Neuronal stem cell (in vitro differentiated cells): ENCODE measurements around the gene QPCT.

ENCODE experiments used
- DNase-seq: peaks from one replicate; pipeline ENCODE4 v3.0.0-alpha.2; 2013; ENCODE audit warnings: low spot score
- H2AFZ ChIP-seq: one replicate; pipeline ENCODE4 v1.6.1; 2013; ENCODE audit warnings: mild to moderate bottlenecking, low read length, inconsistent platforms
- H2AK5ac ChIP-seq: 2 replicates; pipeline ENCODE4 v1.6.1; 2013; ENCODE audit warnings: low read depth, mild to moderate bottlenecking, inconsistent platforms, low read length, moderate library complexity, mixed read lengths
- H2BK120ac ChIP-seq: 2 replicates; pipeline ENCODE4 v1.6.1; 2013; ENCODE audit warnings: low read depth, mild to moderate bottlenecking, inconsistent platforms, low read length, moderate library complexity, mixed read lengths
- H2BK12ac ChIP-seq: one replicate; pipeline ENCODE4 v1.6.1; 2013; ENCODE audit warnings: low read length, inconsistent platforms
- H2BK15ac ChIP-seq: 2 replicates; pipeline ENCODE4 v1.6.1; 2013; ENCODE audit warnings: mild to moderate bottlenecking, low read length, inconsistent platforms, mixed read lengths
- H2BK5ac ChIP-seq: one replicate; pipeline ENCODE4 v1.6.1; 2013; ENCODE audit warnings: inconsistent platforms, mild to moderate bottlenecking, low read length, moderate library complexity
- H3K14ac ChIP-seq: one replicate; pipeline ENCODE4 v1.6.1; 2013; ENCODE audit warnings: low read length, inconsistent platforms
- H3K18ac ChIP-seq: 2 replicates; pipeline ENCODE4 v1.6.1; 2013; ENCODE audit warnings: low read length, inconsistent platforms
- H3K23ac ChIP-seq: 2 replicates; pipeline ENCODE4 v1.6.1; 2013; ENCODE audit warnings: low read depth, mild to moderate bottlenecking, mixed read lengths, low read length, inconsistent platforms; ENCODE audit not compliant: poor library complexity
- H3K27ac ChIP-seq: replicated peaks from 3 replicates; pipeline ENCODE4 v1.5.1; 2013; ENCODE audit warnings: low read length, inconsistent platforms
- H3K27me3 ChIP-seq, 3 experiments: 2 replicates each; pipeline ENCODE4 v1.6.1; 2013; ENCODE audit warnings: low read length in 3 of 3, mild to moderate bottlenecking in 2 of 3, inconsistent platforms in 1 of 3, low read depth in 1 of 3, mixed read lengths in 1 of 3, moderate library complexity in 1 of 3; ENCODE audit not compliant: control insufficient read depth in 3 of 3, insufficient read depth in 3 of 3
- H3K36me3 ChIP-seq, 2 donors: replicated peaks in 1 of 2; 2 replicates each; pipeline ENCODE4 v1.6.1; 2013; ENCODE audit warnings: low read length in 2 of 2; ENCODE audit not compliant: control insufficient read depth in 2 of 2, insufficient read depth in 2 of 2
- H3K4ac ChIP-seq: 2 replicates; pipeline ENCODE4 v1.6.1; 2013; ENCODE audit warnings: inconsistent platforms, mild to moderate bottlenecking, low read length, moderate library complexity
- H3K4me1 ChIP-seq, 2 donors: 1 replicate in 1 of 2; 2 replicates in 1 of 2; pipeline ENCODE4 v1.6.1; 2013; ENCODE audit warnings: low read length in 2 of 2, low read depth in 1 of 2; ENCODE audit not compliant: control insufficient read depth in 2 of 2, insufficient read depth in 1 of 2
- H3K4me2 ChIP-seq: one replicate; pipeline ENCODE4 v1.6.1; 2013; ENCODE audit warnings: mild to moderate bottlenecking, low read length, inconsistent platforms; ENCODE audit not compliant: insufficient read depth, poor library complexity, severe bottlenecking
- H3K4me3 ChIP-seq, 2 donors: 2 replicates each; pipeline ENCODE4 v1.5.1; 2013; ENCODE audit warnings: low read length in 2 of 2, mild to moderate bottlenecking in 2 of 2, inconsistent platforms in 1 of 2, moderate library complexity in 1 of 2
- H3K79me1 ChIP-seq: one replicate; pipeline ENCODE4 v1.6.1; 2013; ENCODE audit warnings: low read depth, mild to moderate bottlenecking, inconsistent platforms, low read length, moderate library complexity
- H3K9ac ChIP-seq: one replicate; pipeline ENCODE4 v1.6.1; 2013; ENCODE audit warnings: mild to moderate bottlenecking, low read depth, low read length, inconsistent platforms; ENCODE audit not compliant: poor library complexity
- H3K9me3 ChIP-seq, 2 donors: replicated peaks in 1 of 2; 2 replicates each; pipeline versions ENCODE3 to v1.6.1; 2013; ENCODE audit warnings: low read length in 2 of 2, mild to moderate bottlenecking in 2 of 2, inconsistent platforms in 1 of 2, low read depth in 1 of 2, mixed read lengths in 1 of 2, moderate library complexity in 1 of 2; ENCODE audit not compliant: control insufficient read depth in 2 of 2, insufficient read depth in 1 of 2
- H4K8ac ChIP-seq: one replicate; pipeline ENCODE4 v1.6.1; 2013; ENCODE audit warnings: low read depth, mild to moderate bottlenecking, inconsistent platforms, low read length, moderate library complexity
- H4K91ac ChIP-seq: one replicate; pipeline ENCODE4 v1.6.1; 2013; ENCODE audit warnings: low read length, low read depth, mild to moderate bottlenecking, inconsistent platforms; ENCODE audit not compliant: poor library complexity
- WGBS, 2 donors: extraction: QIAGEN DNeasy Blood & Tissue Kit; methylation state at CpG; one replicate each; pipeline ENCODE4 v1.1.7; 2013; ENCODE audit warnings: missing lambda C conversion rate in 2 of 2, mixed read lengths in 1 of 2; ENCODE audit not compliant: insufficient read length in 2 of 2, insufficient replicate concordance in 1 of 2; ENCODE audit errors: extremely low coverage in 2 of 2; 5-methylcytosine and 5-hydroxymethylcytosine counted together

QPCT gene

GRCh38 chr2:37388074-37388473, 43.6 kb downstream of the QPCT start:
- Histone ChIP-seq H3K27ac (no peak overlapping the region), H3K36me3 (no peaks in the 10 kb centered on the region), H3K4me1 (no peaks in the 10 kb centered on the region), H3K18ac (no peak overlapping the region), H2AFZ (no peak overlapping the region), H3K9ac (no peak overlapping the region), H2BK15ac (no peak overlapping the region), H3K14ac (no peak overlapping the region), H3K79me1 (no peaks in the 10 kb centered on the region), H2AK5ac (no peak overlapping the region), H3K23ac (no peak overlapping the region), H3K4me2 (no peak overlapping the region), H4K8ac (no peak overlapping the region), H2BK120ac (no peak overlapping the region), H4K91ac (no peak overlapping the region), H2BK5ac (no peak overlapping the region), H3K4me3 (no peak overlapping the region), H3K4ac (no peak overlapping the region), H3K9me3 (no peaks in the 10 kb centered on the region), H2BK12ac (no peak overlapping the region), H3K27me3 (peaks cover 0 to 3% (median 0%) of the 10 kb centered on the region in 3 experiments)
- no peak for DNase-seq
- no CpG with 5 or more reads among the region's 2 CpGs for WGBS, 2 donors

- Histone ChIP-seq H3K79me1 (no peaks in the 10 kb centered on the region), H3K4me1 (no peaks in the 10 kb centered on the region), H3K36me3 (no peaks in the 10 kb centered on the region)
Observed at GRCh38 chr2:37389395-37389794, 45.0 kb downstream of the QPCT start.

GRCh38 chr2:37389989-37390765, 45.7 kb downstream of the QPCT start:
- H2BK120ac ChIP-seq = no peak overlapping the region
- DNase-seq = no peak
- H3K4me3 ChIP-seq = no peak overlapping the region

More at GRCh38 chr2:37389395-37389794, 45.0 kb downstream of the QPCT start:
- peaks cover 0 to 6% (median 0%) of the 10 kb centered on the region in 3 experiments for H3K27me3 ChIP-seq
- no peak overlapping the region for H3K4me3 ChIP-seq
- no peak overlapping the region for H3K27ac ChIP-seq
- no peak overlapping the region for H3K4me2 ChIP-seq
- no peak overlapping the region for H2BK5ac ChIP-seq
- no peaks in the 10 kb centered on the region for H3K9me3 ChIP-seq
- no peak overlapping the region for H4K91ac ChIP-seq
- H2BK12ac ChIP-seq = no peak overlapping the region
- no peak overlapping the region for H4K8ac ChIP-seq
- H3K23ac ChIP-seq = no peak overlapping the region
- H3K14ac ChIP-seq = no peak overlapping the region
- no peak overlapping the region for H3K9ac ChIP-seq
- H2BK120ac ChIP-seq = no peak overlapping the region
- H3K18ac ChIP-seq = no peak overlapping the region
- no peak overlapping the region for H2AFZ ChIP-seq
- no peak overlapping the region for H2BK15ac ChIP-seq
- no peak overlapping the region for H2AK5ac ChIP-seq
- DNase-seq = no peak
- no peak overlapping the region for H3K4ac ChIP-seq

GRCh38 chr2:37390777-37391176, 46.3 kb downstream of the QPCT start:
- Histone ChIP-seq H3K23ac (no peak overlapping the region), H2BK12ac (no peak overlapping the region), H3K9ac (no peak overlapping the region), H2BK5ac (no peak overlapping the region), H4K8ac (no peak overlapping the region), H3K27me3 (peaks cover 0 to 6% (median 0%) of the 10 kb centered on the region in 3 experiments), H3K4me2 (no peak overlapping the region), H3K36me3 (no peaks in the 10 kb centered on the region), H3K27ac (no peak overlapping the region), H3K9me3 (no peaks in the 10 kb centered on the region), H3K4me3 (no peak overlapping the region), H2BK120ac (no peak overlapping the region), H3K18ac (no peak overlapping the region), H2BK15ac (no peak overlapping the region), H4K91ac (no peak overlapping the region), H3K14ac (no peak overlapping the region), H2AK5ac (no peak overlapping the region), H2AFZ (no peak overlapping the region), H3K79me1 (no peaks in the 10 kb centered on the region), H3K4me1 (no peaks in the 10 kb centered on the region), H3K4ac (no peak overlapping the region)
- whole genome bisulfite sequencing, 2 donors = no CpG with 5 or more reads among the region's 2 CpGs
- DNase-seq = no peak

More at GRCh38 chr2:37389989-37390765, 45.7 kb downstream of the QPCT start:
- Histone ChIP-seq H3K14ac (no peak overlapping the region), H3K4me1 (no peaks in the 10 kb centered on the region), H3K36me3 (no peaks in the 10 kb centered on the region), H3K4me2 (no peak overlapping the region), H3K27ac (no peak overlapping the region), H4K8ac (no peak overlapping the region), H3K18ac (no peak overlapping the region), H3K9me3 (no peaks in the 10 kb centered on the region), H3K23ac (no peak overlapping the region), H3K79me1 (no peaks in the 10 kb centered on the region), H2AFZ (peak overlapping the region; percentile 72), H2BK15ac (no peak overlapping the region), H3K4ac (no peak overlapping the region), H2BK12ac (no peak overlapping the region), H4K91ac (no peak overlapping the region), H2AK5ac (no peak overlapping the region), H3K9ac (no peak overlapping the region), H2BK5ac (no peak overlapping the region), H3K27me3 (peaks cover 0 to 6% (median 0%) of the 10 kb centered on the region in 3 experiments)
- no CpG with 5 or more reads among the region's 5 CpGs for WGBS, 2 donors
